Heart left ventricle (tissue), 16 donors: ENCODE measurements around the gene GRIN2A. TPM values are rescaled to one million over a fixed set of nuclear protein-coding genes. Genes with fewer than 3 reads are reported as not detected.

Experiments used
- ATAC-seq, 4 donors: fragments of 200-7000 bp; cut with Tn5 transposase; one replicate each; pipeline ENCODE4 v1.9.1; 2020 to 2022; ENCODE audit warnings: moderate library complexity in 4 of 4, mild to moderate bottlenecking in 3 of 4, moderate number of reproducible peaks in 1 of 4
- DNase-seq, 5 donors: peaks; one replicate each; pipeline ENCODE4 v3.0.0-alpha.2; 2020
- H3K27ac ChIP-seq, 12 donors: fragments of 200-600 bp; sonication (generic) in 4 of 12; one replicate each; pipeline versions ENCODE4 v1.5.0 to v1.8.0; 2016 to 2022; ENCODE audit warnings: mild to moderate bottlenecking in 2 of 12
- H3K27me3 ChIP-seq, 9 donors: fragments of 200-600 bp; sonication (generic) in 2 of 9; one replicate each; pipeline versions ENCODE4 v1.5.1 to v1.8.0; 2016 to 2022; ENCODE audit warnings: mild to moderate bottlenecking in 3 of 9
- H3K36me3 ChIP-seq, 9 donors: fragments of 200-600 bp; sonication (generic) in 2 of 9; one replicate each; pipeline versions ENCODE4 v1.5.0 to v1.8.0; 2018 to 2022; ENCODE audit warnings: mild to moderate bottlenecking in 2 of 9
- H3K4me1 ChIP-seq, 12 donors: fragments of 200-600 bp; sonication (generic) in 4 of 12; one replicate each; pipeline versions ENCODE4 v1.5.0 to v1.8.0; 2016 to 2022; ENCODE audit warnings: mild to moderate bottlenecking in 3 of 12
- H3K4me3 ChIP-seq, 12 donors: fragments of 200-600 bp; sonication (generic) in 4 of 12; one replicate each; pipeline versions ENCODE4 v1.5.0 to v1.8.0; 2017 to 2022; ENCODE audit warnings: mild to moderate bottlenecking in 9 of 12, moderate library complexity in 4 of 12
- H3K9me3 ChIP-seq, 12 donors: fragments of 200-600 bp; sonication (generic) in 4 of 12; one replicate each; pipeline versions ENCODE4 v1.5.0 to v1.8.0; 2016 to 2022; ENCODE audit warnings: mild to moderate bottlenecking in 1 of 12
- POLR2A ChIP-seq, 2 donors: fragments of 450-650 bp; IDR thresholded peaks; one replicate each; pipeline ENCODE4 v1.6.1; 2017; ENCODE audit warnings: antibody characterized with exemption in 2 of 2, mild to moderate bottlenecking in 2 of 2, moderate library complexity in 2 of 2
- WGBS, 4 donors: extraction: QIAGEN DNeasy Blood & Tissue Kit in 2 of 4; methylation state at CpG; one replicate each; pipeline versions ENCODE4 v1.1.5 to v1.1.7; 2013 to 2018; 5-methylcytosine and 5-hydroxymethylcytosine counted together
- intact Hi-C, 10 donors: fragments of 100-400 bp; cut with DNase I; formaldehyde crosslinking; loops; one replicate each; pipeline versions ENCODE4 v1.11.1 to v1.14.2; 2022
- polyA plus RNA-seq, 2 donors: library from polyadenylated mRNA; stranded (reverse); fragments of 200-250 nt; gene quantifications; one replicate each; pipeline ENCODE4 v1.2.3, GENCODE V29; 2013
- total RNA-seq, 9 donors: library from RNA; depleted of rRNA in 2 of 9; stranded (reverse); fragments of >200 nt in 2 of 9; fragmentation: NEBNext Ultra II Directional in 3 of 9; extraction: Animal tissue kit (Norgen Biotek cat#: 25700) in 3 of 9; gene quantifications; one replicate each; pipeline versions ENCODE4 v1.1.0 to v1.2.4, GENCODE V29; 2016 to 2023
- TF ChIP-seq, protein P1 (sequence below), 12 donors: fragments of 200-600 bp; sonication (generic) in 4 of 12; IDR thresholded peaks; one replicate each; pipeline versions ENCODE4 v1.5.0 to v1.8.0; 2018 to 2022; ENCODE audit warnings: antibody characterized with exemption in 12 of 12, mild to moderate bottlenecking in 5 of 12
- donor health status: ischemic (EF 13 %, LVEDD 7.1; RV severe dilation, severe dysfunction).
- donor health status: healthy with polysubstance abuse.
- donor health status: DM: no; HTN: yes; CAD: no.
- donor health status: DM: no; HTN: no; CAD: no.
- donor health status: ischemic (EF 25% LVEDD 6.9; RV normal size, moderate dysfunction).
- donor health status: ischemic (EF 25% LVEDD 5.7; RV mildly dilated, moderate dysfunction).
- donor health status: healthy.
- donor health status: DM: yes; HTN: yes; CAD: no.
- donor health status: ischemic (EF 35%, LVEDD 5.7; RV mildly dilated, moderate dysfunction).
- donor health status: nonischemic (EF 11% LVEDD 7.7; RV severe dilation, severe dysfunction).
- donor health status: DM: yes; HTN: yes; CAD: no.
- donor health status: PGD.
- donor health status: ischemic (EF 29% LVEDD 5.4; RV normal size, mild dysfunction).
- donor health status: nonischemic (EF 23%, LVEDD 6.1; RV moderate dilation, normal function).

The GRIN2A gene
- total and polyA plus RNA-seq, 11 donors: 0.01 to 4.6 (median 2.6) TPM

- no peak for ATAC-seq
- Histone ChIP-seq H3K27ac (no peak overlapping the region), H3K4me1 (peaks cover 0 to 10% (median 0%) of the 10 kb centered on the region in 12 donors), H3K36me3 (no peaks in the 10 kb centered on the region), H3K9me3 (peaks cover 0 to 5% (median 0%) of the 10 kb centered on the region in 12 donors), H3K4me3 (no peak overlapping the region), H3K27me3 (peaks cover 0 to 13% (median 0%) of the 10 kb centered on the region in 9 donors)
- 83 to 89% (median 86%) methylated on average over 5 of the region's 5 CpGs for WGBS, 4 donors
- intact Hi-C loops: no loop called here
- TF ChIP-seq, protein P1, sequence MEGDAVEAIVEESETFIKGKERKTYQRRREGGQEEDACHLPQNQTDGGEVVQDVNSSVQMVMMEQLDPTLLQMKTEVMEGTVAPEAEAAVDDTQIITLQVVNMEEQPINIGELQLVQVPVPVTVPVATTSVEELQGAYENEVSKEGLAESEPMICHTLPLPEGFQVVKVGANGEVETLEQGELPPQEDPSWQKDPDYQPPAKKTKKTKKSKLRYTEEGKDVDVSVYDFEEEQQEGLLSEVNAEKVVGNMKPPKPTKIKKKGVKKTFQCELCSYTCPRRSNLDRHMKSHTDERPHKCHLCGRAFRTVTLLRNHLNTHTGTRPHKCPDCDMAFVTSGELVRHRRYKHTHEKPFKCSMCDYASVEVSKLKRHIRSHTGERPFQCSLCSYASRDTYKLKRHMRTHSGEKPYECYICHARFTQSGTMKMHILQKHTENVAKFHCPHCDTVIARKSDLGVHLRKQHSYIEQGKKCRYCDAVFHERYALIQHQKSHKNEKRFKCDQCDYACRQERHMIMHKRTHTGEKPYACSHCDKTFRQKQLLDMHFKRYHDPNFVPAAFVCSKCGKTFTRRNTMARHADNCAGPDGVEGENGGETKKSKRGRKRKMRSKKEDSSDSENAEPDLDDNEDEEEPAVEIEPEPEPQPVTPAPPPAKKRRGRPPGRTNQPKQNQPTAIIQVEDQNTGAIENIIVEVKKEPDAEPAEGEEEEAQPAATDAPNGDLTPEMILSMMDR (IDR thresholded peaks at IDR 0.05): no peak
- no peak for TF ChIP-seq POLR2A (IDR thresholded peaks at IDR 0.05)
- DNase-seq: no peak
Observed at GRCh38 chr16:9957433-9957832, 224.8 kb downstream of the GRIN2A start.

- ATAC-seq (no peak), DNase-seq (no peak)
- TF ChIP-seq, protein P1 (IDR thresholded peaks at IDR 0.05): no peak
- TF ChIP-seq POLR2A (IDR thresholded peaks at IDR 0.05): no peak
- peaks cover 0 to 10% (median 0%) of the 10 kb centered on the region in 12 donors for H3K4me1 ChIP-seq
- H3K4me3 ChIP-seq: no peak overlapping the region
- no peaks in the 10 kb centered on the region for H3K36me3 ChIP-seq
- peaks cover 0 to 13% (median 0%) of the 10 kb centered on the region in 9 donors for H3K27me3 ChIP-seq
- intact Hi-C loops: no loop called here
- peaks cover 0 to 5% (median 0%) of the 10 kb centered on the region in 12 donors for H3K9me3 ChIP-seq
- H3K27ac ChIP-seq: no peak overlapping the region
Observed at GRCh38 chr16:9957002-9957401, 225.2 kb downstream of the GRIN2A start.

DNA sequence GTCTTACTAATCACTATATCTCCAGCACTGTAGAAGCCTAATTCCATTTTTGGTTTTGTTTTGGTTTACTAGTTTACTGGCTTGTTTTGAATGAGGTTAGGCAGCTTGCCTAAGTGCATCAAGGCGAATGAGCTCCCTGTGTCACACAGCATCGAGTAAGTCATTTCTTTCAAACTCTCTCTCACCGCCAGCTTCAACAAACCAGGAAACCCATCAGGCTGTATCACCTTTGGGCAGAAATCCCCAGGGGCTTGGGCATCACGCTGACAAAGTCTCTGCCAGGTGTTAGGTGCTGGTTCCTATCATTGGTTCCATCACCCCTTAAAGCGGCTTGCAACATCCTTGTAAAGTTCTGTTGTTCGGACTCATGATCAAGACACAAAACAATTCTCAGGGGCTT lies 226.6 kb downstream of the GRIN2A start:
- peaks cover 0 to 13% (median 0%) of the 10 kb centered on the region in 9 donors for H3K27me3 ChIP-seq
- no peak for TF ChIP-seq POLR2A (IDR thresholded peaks at IDR 0.05)
- TF ChIP-seq, protein P1 (IDR thresholded peaks at IDR 0.05): no peak
- no peak overlapping the region for H3K4me3 ChIP-seq
- H3K9me3 ChIP-seq: no peaks in the 10 kb centered on the region
- peaks cover 0 to 14% (median 0%) of the 10 kb centered on the region in 12 donors for H3K4me1 ChIP-seq
- WGBS, 4 donors: 75 to 83% (median 80%) methylated on average over 6 of the region's 6 CpGs
- no peak overlapping the region for H3K27ac ChIP-seq
- intact Hi-C loops: no loop called here
- no peaks in the 10 kb centered on the region for H3K36me3 ChIP-seq
- ATAC-seq (no peak), DNase-seq (no peak)

- Histone ChIP-seq H3K4me1 (peaks cover 0 to 14% (median 0%) of the 10 kb centered on the region in 12 donors), H3K27ac (no peak overlapping the region), H3K27me3 (peaks cover 0 to 6% (median 0%) of the 10 kb centered on the region in 9 donors), H3K9me3 (no peaks in the 10 kb centered on the region), H3K4me3 (peak overlapping the region in 1 of 12 donors; percentile 18), H3K36me3 (no peaks in the 10 kb centered on the region)
- intact Hi-C loops: no loop called here
- ATAC-seq: peak in 1 of 4 donors; percentile 45
- TF ChIP-seq, protein P1 (IDR thresholded peaks at IDR 0.05): no peak
- no peak for TF ChIP-seq POLR2A (IDR thresholded peaks at IDR 0.05)
- DNase-seq: no peak
- WGBS, 4 donors: 30 to 41% (median 35%) methylated on average over 7 of the region's 7 CpGs
Observed at GRCh38 chr16:9953908-9954570, 228.2 kb downstream of the GRIN2A start.
